ENCODE measurements around the gene SUGCT. TPM values are rescaled to one million over a fixed set of nuclear protein-coding genes. Genes with fewer than 3 reads are reported as not detected.

The SUGCT gene
- total RNA-seq, 1 donor from 2014 or later = 9.8 TPM

DNA sequence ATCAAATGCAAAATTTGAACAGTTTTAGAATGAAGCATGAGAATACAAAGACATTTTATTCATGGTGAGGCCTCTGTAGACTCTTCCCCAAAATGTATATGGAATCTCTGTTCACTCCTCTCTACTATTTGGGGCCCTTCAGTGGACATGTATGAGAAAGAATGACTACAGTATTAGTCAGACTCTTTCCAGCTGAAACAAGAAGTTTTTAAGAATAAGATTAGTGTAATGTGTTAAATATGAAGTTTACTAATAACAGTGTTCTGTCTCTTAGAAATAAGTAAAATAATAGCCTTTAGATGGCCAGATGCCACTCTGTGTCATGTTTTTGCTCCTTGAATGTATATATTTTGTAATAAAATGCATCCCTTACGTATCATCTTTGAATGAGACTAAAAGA lies 585.6 kb downstream of the SUGCT start:
- no peak for DNase-seq (ENCODE audit: low spot score in 2 of 2, unreplicated experiment in 2 of 2)
- TF ChIP-seq, protein P1, sequence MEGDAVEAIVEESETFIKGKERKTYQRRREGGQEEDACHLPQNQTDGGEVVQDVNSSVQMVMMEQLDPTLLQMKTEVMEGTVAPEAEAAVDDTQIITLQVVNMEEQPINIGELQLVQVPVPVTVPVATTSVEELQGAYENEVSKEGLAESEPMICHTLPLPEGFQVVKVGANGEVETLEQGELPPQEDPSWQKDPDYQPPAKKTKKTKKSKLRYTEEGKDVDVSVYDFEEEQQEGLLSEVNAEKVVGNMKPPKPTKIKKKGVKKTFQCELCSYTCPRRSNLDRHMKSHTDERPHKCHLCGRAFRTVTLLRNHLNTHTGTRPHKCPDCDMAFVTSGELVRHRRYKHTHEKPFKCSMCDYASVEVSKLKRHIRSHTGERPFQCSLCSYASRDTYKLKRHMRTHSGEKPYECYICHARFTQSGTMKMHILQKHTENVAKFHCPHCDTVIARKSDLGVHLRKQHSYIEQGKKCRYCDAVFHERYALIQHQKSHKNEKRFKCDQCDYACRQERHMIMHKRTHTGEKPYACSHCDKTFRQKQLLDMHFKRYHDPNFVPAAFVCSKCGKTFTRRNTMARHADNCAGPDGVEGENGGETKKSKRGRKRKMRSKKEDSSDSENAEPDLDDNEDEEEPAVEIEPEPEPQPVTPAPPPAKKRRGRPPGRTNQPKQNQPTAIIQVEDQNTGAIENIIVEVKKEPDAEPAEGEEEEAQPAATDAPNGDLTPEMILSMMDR (IDR thresholded peaks at IDR 0.05; ENCODE audit: unreplicated experiment) = no peak
- Mint-ChIP-seq H3K27ac (peak overlapping the region; percentile 67), H3K27me3 (ENCODE audit: low read depth) (no peaks in the 10 kb centered on the region), H3K4me3 (no peak overlapping the region), H3K9me3 (no peaks in the 10 kb centered on the region), H3K36me3 (no peaks in the 10 kb centered on the region), H3K4me1 (peaks cover 80% of the 10 kb centered on the region)

DNA sequence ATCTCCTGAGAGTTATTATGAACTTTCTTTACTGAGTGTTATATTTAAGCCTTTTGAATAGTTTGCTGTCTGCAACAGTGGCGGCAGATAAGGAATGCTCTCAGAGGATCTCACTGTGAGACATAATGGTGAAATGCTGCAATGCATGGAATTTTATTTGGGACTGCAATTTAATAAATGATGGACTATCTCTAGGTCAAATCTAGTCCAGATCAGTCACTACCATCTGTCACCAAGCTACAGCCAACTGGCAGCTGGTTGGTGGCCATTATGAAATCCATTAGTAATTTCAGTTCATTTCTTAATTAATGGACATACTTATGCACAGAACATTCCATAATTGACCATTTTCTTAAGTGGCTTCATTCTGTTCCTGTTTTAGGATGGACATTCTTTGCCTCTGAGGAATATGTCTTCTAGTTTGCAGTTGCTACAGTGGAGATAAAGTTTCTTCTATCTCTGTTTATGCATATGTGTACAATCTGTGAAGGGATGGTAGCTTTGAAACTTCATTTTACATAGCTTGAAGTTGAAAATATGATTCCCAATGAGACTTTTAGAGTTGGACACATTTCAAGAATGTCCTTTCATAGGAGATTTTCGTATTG lies 586.6 kb downstream of the SUGCT start:
- Mint-ChIP-seq H3K9me3 (no peaks in the 10 kb centered on the region), H3K27ac (peak overlapping the region; percentile 84), H3K27me3 (ENCODE audit: low read depth) (no peaks in the 10 kb centered on the region), H3K4me1 (peaks cover 71% of the 10 kb centered on the region), H3K4me3 (no peak overlapping the region), H3K36me3 (no peaks in the 10 kb centered on the region)
- DNase-seq (ENCODE audit: low spot score in 2 of 2, unreplicated experiment in 2 of 2) = no peak
- TF ChIP-seq, protein P1 (IDR thresholded peaks at IDR 0.05; ENCODE audit: unreplicated experiment) = no peak

DNA sequence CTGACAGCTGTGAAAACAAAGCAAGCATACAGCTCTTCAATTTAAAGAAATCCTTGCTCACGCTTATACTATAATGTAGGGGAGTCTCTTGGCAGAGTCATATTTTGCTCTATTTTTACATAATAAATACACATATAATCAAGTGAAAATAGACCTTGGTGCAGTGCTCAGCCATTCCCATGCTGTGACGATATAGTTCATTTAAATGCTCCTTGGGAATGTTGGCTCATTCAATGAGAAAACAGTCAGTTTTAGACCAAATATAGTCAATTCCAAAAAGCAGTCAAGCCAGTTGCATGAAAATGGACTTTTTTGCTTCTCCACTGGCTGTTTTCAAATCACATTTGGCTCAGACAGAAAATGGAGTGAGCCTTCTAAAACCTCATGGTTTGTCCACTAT lies 587.4 kb downstream of the SUGCT start:
- Mint-ChIP-seq H3K4me3 (no peak overlapping the region), H3K27ac (peak overlapping the region; percentile 84), H3K4me1 (peaks cover 63% of the 10 kb centered on the region), H3K9me3 (no peaks in the 10 kb centered on the region), H3K27me3 (ENCODE audit: low read depth) (no peaks in the 10 kb centered on the region), H3K36me3 (no peaks in the 10 kb centered on the region)
- no peak for DNase-seq (ENCODE audit: low spot score in 2 of 2, unreplicated experiment in 2 of 2)
- TF ChIP-seq, protein P1 (IDR thresholded peaks at IDR 0.05; ENCODE audit: unreplicated experiment) = no peak

DNA sequence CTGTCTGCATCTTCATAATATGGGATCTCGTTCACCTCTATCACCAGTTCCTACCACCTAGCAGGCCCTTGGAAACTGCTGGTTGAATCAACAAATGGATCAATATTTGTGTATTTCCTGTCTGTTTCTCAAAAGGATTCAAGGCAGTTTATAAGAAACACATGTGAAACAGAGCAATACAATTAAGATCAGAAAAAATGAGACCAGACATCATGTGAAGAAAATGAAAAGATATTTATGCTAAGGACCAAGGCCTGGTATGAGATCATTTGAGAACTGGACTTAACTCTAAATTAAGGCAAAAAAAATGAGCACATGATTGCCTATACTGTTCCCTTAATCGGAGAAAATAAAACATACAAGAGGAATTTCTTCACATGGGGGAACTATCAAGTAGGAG lies 589.0 kb downstream of the SUGCT start:
- TF ChIP-seq, protein P1 (IDR thresholded peaks at IDR 0.05; ENCODE audit: unreplicated experiment) = no peak
- no peak for DNase-seq (ENCODE audit: low spot score in 2 of 2, unreplicated experiment in 2 of 2)
- Mint-ChIP-seq H3K27ac (peak overlapping the region; percentile 55), H3K36me3 (no peaks in the 10 kb centered on the region), H3K9me3 (no peaks in the 10 kb centered on the region), H3K27me3 (ENCODE audit: low read depth) (no peaks in the 10 kb centered on the region), H3K4me1 (peaks cover 55% of the 10 kb centered on the region), H3K4me3 (no peak overlapping the region)

DNA sequence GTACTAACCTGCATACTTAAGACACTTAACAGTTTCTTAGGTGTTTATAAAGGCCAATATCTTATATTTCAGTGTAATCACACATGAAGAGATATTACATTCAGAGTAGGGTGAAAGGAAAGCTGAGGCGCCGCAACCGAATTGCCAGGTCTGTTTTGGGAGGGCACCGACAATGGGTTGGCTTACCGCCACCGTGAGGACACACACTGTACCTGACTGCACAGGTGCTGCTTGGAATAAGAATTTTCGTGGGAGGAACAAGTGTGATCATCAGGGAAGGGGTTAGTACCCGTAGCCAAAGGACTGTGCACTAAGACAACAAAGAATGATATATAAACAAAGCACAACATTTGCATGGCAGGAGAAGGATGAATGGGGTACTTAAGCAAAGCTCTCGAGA lies 591.8 kb downstream of the SUGCT start:
- peaks cover 10% of the 10 kb centered on the region for H3K9me3 Mint-ChIP-seq
- H3K36me3 Mint-ChIP-seq = no peaks in the 10 kb centered on the region
- peaks cover 33% of the 10 kb centered on the region for H3K4me1 Mint-ChIP-seq
- TF ChIP-seq, protein P1 (IDR thresholded peaks at IDR 0.05; ENCODE audit: unreplicated experiment) = no peak
- no peak for DNase-seq (ENCODE audit: low spot score in 2 of 2, unreplicated experiment in 2 of 2)
- no peak overlapping the region for H3K27ac Mint-ChIP-seq
- no peaks in the 10 kb centered on the region for H3K27me3 Mint-ChIP-seq (ENCODE audit: low read depth)
- H3K4me3 Mint-ChIP-seq = no peak overlapping the region

DNA sequence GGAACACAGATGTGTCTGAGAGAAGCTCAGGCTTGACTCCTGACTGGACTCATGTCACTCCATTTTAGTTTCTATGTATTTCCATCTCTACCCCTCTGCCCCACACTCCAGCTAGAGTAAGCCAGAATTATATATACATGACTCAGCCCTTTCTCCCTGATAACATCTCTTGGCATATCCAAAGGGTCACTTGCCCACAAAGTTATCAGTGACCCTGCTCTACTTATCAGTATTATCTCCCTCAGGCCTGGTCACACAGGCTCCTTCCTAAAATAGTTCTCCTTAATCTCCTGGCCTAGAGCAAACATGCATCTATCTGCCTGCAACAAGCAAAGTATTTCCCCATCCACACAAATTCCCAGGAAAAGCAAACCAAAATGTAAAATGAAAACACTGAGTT lies 598.3 kb downstream of the SUGCT start:
- no peak overlapping the region for H3K4me3 Mint-ChIP-seq
- TF ChIP-seq, protein P1 (IDR thresholded peaks at IDR 0.05; ENCODE audit: unreplicated experiment) = no peak
- peaks cover 12% of the 10 kb centered on the region for H3K36me3 Mint-ChIP-seq
- H3K9me3 Mint-ChIP-seq = peaks cover 38% of the 10 kb centered on the region
- H3K27ac Mint-ChIP-seq = peak overlapping the region; percentile 32
- no peak for DNase-seq (ENCODE audit: low spot score in 2 of 2, unreplicated experiment in 2 of 2)
- peaks cover 12% of the 10 kb centered on the region for H3K4me1 Mint-ChIP-seq
- no peaks in the 10 kb centered on the region for H3K27me3 Mint-ChIP-seq (ENCODE audit: low read depth)

All from mesothelial cell of epicardium (in vitro differentiated cells).